HepG2 (cell line): Measurements from ENCODE around the gene TANGO6. TPM values are rescaled to one million over a fixed set of nuclear protein-coding genes. Genes with fewer than 3 reads are reported as not detected.
A peak's percentile ranks its signal among the peaks of the same experiment; 100 is the strongest.

ENCODE experiments used
- CAMTA2 ChIP-seq: sonication (generic); formaldehyde crosslinking; IDR thresholded peaks from 2 replicates; pipeline ENCODE4 v1.4.0; 2020; ENCODE audit warnings: mild to moderate bottlenecking, missing genetic modification reagents, borderline replicate concordance
- EP300 ChIP-seq, 3 experiments: sonication (generic) in 1 of 3; formaldehyde crosslinking in 1 of 3; IDR thresholded peaks; 2 replicates each; pipeline versions ENCODE4 v1.5.1 to v1.6.1; 2011 to 2020; ENCODE audit warnings: low read depth in 2 of 3, low read length in 2 of 3, borderline replicate concordance in 1 of 3, improper control_type of control experiment in 1 of 3, mild to moderate bottlenecking in 1 of 3, missing genetic modification reagents in 1 of 3, moderate library complexity in 1 of 3
- HMG20A ChIP-seq: IDR thresholded peaks from 2 replicates; pipeline ENCODE4 v1.6.1; 2016; ENCODE audit warnings: borderline replicate concordance
- KDM2A ChIP-seq: sonication (generic); formaldehyde crosslinking; IDR thresholded peaks from 2 replicates; pipeline ENCODE4 v1.4.0; 2020; ENCODE audit warnings: low read depth, missing genetic modification reagents, borderline replicate concordance
- KDM6A ChIP-seq: IDR thresholded peaks from 2 replicates; pipeline ENCODE4 v1.6.1; 2016; ENCODE audit warnings: low read depth
- NKX3-1 ChIP-seq: sonication (generic); formaldehyde crosslinking; IDR thresholded peaks from 2 replicates; pipeline ENCODE4 v1.5.0; 2020; ENCODE audit warnings: missing genetic modification reagents
- NR2F2 ChIP-seq: IDR thresholded peaks from 2 replicates; pipeline ENCODE4 v1.6.1; 2012; ENCODE audit warnings: low read depth, inconsistent platforms, borderline replicate concordance
- NR2F6 ChIP-seq, 2 experiments: IDR thresholded peaks; 2 replicates each; pipeline ENCODE4 v1.6.1; 2016; ENCODE audit warnings: antibody characterized with exemption in 1 of 2, mild to moderate bottlenecking in 1 of 2
- TAF15 ChIP-seq: fragments of 200-400 bp; formaldehyde crosslinking; IDR thresholded peaks from one replicate; pipeline ENCODE4 v1.6.1; 2018; ENCODE audit warnings: mild to moderate bottlenecking, low read depth, low read length; ENCODE audit not compliant: poor library complexity, severe bottlenecking
- TSC22D2 ChIP-seq: sonication (generic); formaldehyde crosslinking; IDR thresholded peaks from 2 replicates; pipeline ENCODE4 v1.5.1; 2020; ENCODE audit warnings: missing genetic modification reagents, mild to moderate bottlenecking, borderline replicate concordance
- XRCC5 ChIP-seq: fragments of 200-400 bp; formaldehyde crosslinking; optimal IDR thresholded peaks from 2 replicates; pipeline ENCODE3; 2017; ENCODE audit warnings: mild to moderate bottlenecking, low read length
- ZNF264 ChIP-seq: sonication (generic); formaldehyde crosslinking; IDR thresholded peaks from 2 replicates; pipeline ENCODE4 v1.4.0; 2020; ENCODE audit warnings: missing genetic modification reagents
- ZNF337 ChIP-seq: sonication (generic); formaldehyde crosslinking; IDR thresholded peaks from 2 replicates; pipeline ENCODE4 v1.5.1; 2020; ENCODE audit warnings: missing genetic modification reagents, low read depth, mild to moderate bottlenecking, borderline replicate concordance
- ZNF713 ChIP-seq: sonication (generic); formaldehyde crosslinking; IDR thresholded peaks from 2 replicates; pipeline ENCODE4 v1.4.0; 2020; ENCODE audit warnings: mild to moderate bottlenecking, missing genetic modification reagents
- ZSCAN12 ChIP-seq: sonication (generic); formaldehyde crosslinking; IDR thresholded peaks from 2 replicates; pipeline ENCODE4 v1.9.0; 2021; ENCODE audit warnings: mild to moderate bottlenecking, missing genetic modification reagents
- polyA plus RNA-seq, 8 experiments: library from polyadenylated mRNA; depleted of rRNA in 3 of 8; stranded (reverse) in 7 of 8; unstranded in 1 of 8; fragments of >200 nt; fragmentation: Illumina TruSeq in 4 of 8; extraction: Trizol in 4 of 8; gene quantifications; 2 replicates each; pipeline versions ENCODE4 v1.2.1 to v1.2.3, GENCODE V29; 2011 to 2016; ENCODE audit warnings: low read depth in 4 of 8, missing spikeins in 1 of 8, mixed read lengths in 1 of 8; ENCODE audit not compliant: insufficient read depth in 1 of 8
- total RNA-seq, 5 experiments: library from RNA; depleted of rRNA; stranded (reverse); fragments of >200 nt; fragmentation: Illumina TruSeq; extraction: Trizol; gene quantifications; 2 replicates each; pipeline ENCODE4 v1.2.3, GENCODE V29; 2016; ENCODE audit warnings: low read depth in 1 of 5
- TF ChIP-seq, protein P1 (sequence below): sonication (generic); formaldehyde crosslinking; IDR thresholded peaks from 2 replicates; pipeline ENCODE4 v1.5.1; 2020; ENCODE audit warnings: mild to moderate bottlenecking, missing genetic modification reagents, moderate library complexity
- TF ChIP-seq, protein P2 (sequence below), 2 experiments: sonication (generic) in 1 of 2; formaldehyde crosslinking in 1 of 2; IDR thresholded peaks; 2 replicates each; pipeline versions ENCODE4 v1.4.0 to v1.6.1; 2016 to 2020; ENCODE audit warnings: borderline replicate concordance in 1 of 2, low read depth in 1 of 2, mild to moderate bottlenecking in 1 of 2, missing genetic modification reagents in 1 of 2
- TF ChIP-seq, protein P3 (sequence below), 2 experiments: fragments of 450-650 bp in 1 of 2; sonication (generic) in 1 of 2; formaldehyde crosslinking; IDR thresholded peaks; 2 replicates each; pipeline versions ENCODE4 v1.5.0 to v1.8.0; 2020 to 2022; ENCODE audit warnings: mild to moderate bottlenecking in 1 of 2, missing genetic modification reagents in 1 of 2
- TF ChIP-seq, protein P4 (sequence below): sonication (generic); formaldehyde crosslinking; IDR thresholded peaks from 2 replicates; pipeline ENCODE4 v1.4.0; 2020; ENCODE audit warnings: mild to moderate bottlenecking, low read depth, missing genetic modification reagents

TANGO6 gene
- total and polyA plus RNA-seq, 2 of the 13 experiments (the other 11 are each of a cell fraction or from before 2014, with no cell fraction given) = 7.2 to 13.3 TPM

DNA sequence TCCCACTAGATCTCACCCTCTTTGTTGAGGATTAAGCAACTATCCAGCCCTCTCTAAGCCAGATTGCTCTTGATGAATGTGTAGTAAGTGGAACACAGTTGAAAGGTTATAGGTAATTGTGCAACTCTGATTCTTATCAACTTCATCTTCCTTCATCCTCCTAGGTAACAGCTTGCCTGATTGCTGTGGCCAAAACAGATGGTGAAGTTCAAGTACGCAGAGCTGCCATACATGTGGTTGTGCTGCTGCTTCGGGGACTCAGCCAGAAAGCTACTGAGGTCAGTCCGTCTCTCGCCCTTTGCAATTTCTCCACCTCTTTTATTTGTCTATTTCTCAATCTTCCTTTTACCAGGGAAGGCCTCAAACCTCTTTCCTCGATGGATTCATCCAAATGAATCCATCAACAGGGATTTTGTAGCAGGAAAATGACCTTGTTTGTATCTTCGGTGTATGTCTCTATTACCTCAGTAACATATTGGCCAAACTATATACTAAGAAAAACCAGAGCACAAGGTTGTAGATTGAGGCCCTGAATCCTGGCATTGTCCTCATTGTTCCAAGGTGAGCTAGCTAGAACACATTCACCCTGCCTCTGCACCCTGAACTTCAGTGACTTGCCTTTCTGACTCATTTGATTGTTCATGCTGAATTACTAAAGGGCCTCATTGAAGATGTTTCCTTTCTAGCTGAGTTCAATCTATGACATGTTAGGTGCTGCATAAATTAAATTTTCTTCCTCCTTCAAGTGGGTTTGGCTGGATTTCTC is 197.0 kb downstream of the TANGO6 start (continued):
- TF ChIP-seq, protein P1, sequence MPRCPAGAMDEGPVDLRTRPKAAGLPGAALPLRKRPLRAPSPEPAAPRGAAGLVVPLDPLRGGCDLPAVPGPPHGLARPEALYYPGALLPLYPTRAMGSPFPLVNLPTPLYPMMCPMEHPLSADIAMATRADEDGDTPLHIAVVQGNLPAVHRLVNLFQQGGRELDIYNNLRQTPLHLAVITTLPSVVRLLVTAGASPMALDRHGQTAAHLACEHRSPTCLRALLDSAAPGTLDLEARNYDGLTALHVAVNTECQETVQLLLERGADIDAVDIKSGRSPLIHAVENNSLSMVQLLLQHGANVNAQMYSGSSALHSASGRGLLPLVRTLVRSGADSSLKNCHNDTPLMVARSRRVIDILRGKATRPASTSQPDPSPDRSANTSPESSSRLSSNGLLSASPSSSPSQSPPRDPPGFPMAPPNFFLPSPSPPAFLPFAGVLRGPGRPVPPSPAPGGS = no peak
- TF ChIP-seq NKX3-1 (CRISPR knock-in tag) (no peak), ZNF264 (CRISPR knock-in tag) (peak; percentile 70; the same call in 1 of the 2 replicates), NR2F6 (IDR thresholded peaks at IDR 0.05) (peak; percentile 80), NR2F6 (CRISPR knock-in tag; IDR thresholded peaks at IDR 0.05) (peak; percentile 90), ZSCAN12 (CRISPR knock-in tag) (0 out of 2 replicates have a peak, but pooled peaks have one; percentile 23), HMG20A (CRISPR knock-in tag) (peak; percentile 57; the same call in 1 of the 2 replicates), NR2F2 (peak; percentile 76), XRCC5 (no peak), TSC22D2 (CRISPR knock-in tag) (no peak), TAF15 (no peak), KDM2A (CRISPR knock-in tag) (peak; percentile 55; the same call in 1 of the 2 replicates), ZNF713 (no peak), ZNF337 (CRISPR knock-in tag) (peak; percentile 99; the same call in 1 of the 2 replicates), KDM6A (CRISPR knock-in tag) (peak; percentile 2; the same call in 1 of the 2 replicates), CAMTA2 (no peak), EP300 (IDR thresholded peaks at IDR 0.05; ENCODE audit: low read depth in 2 of 2, low read length in 2 of 2) (peak in 1 of 2 experiments; percentile 64; a peak in 2 of 4 replicates), EP300 (CRISPR knock-in tag; IDR thresholded peaks at IDR 0.05; ENCODE audit: borderline replicate concordance) (0 out of 2 replicates have a peak, but pooled peaks have one; percentile 33)
- TF ChIP-seq, protein P2, sequence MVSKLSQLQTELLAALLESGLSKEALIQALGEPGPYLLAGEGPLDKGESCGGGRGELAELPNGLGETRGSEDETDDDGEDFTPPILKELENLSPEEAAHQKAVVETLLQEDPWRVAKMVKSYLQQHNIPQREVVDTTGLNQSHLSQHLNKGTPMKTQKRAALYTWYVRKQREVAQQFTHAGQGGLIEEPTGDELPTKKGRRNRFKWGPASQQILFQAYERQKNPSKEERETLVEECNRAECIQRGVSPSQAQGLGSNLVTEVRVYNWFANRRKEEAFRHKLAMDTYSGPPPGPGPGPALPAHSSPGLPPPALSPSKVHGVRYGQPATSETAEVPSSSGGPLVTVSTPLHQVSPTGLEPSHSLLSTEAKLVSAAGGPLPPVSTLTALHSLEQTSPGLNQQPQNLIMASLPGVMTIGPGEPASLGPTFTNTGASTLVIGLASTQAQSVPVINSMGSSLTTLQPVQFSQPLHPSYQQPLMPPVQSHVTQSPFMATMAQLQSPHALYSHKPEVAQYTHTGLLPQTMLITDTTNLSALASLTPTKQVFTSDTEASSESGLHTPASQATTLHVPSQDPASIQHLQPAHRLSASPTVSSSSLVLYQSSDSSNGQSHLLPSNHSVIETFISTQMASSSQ (IDR thresholded peaks at IDR 0.05; ENCODE audit: low read depth) = no peak
- TF ChIP-seq, protein P2 (CRISPR knock-in tag; IDR thresholded peaks at IDR 0.05; ENCODE audit: borderline replicate concordance) = 0 out of 2 replicates have a peak, but pooled peaks have one; percentile 44
- TF ChIP-seq, protein P3, sequence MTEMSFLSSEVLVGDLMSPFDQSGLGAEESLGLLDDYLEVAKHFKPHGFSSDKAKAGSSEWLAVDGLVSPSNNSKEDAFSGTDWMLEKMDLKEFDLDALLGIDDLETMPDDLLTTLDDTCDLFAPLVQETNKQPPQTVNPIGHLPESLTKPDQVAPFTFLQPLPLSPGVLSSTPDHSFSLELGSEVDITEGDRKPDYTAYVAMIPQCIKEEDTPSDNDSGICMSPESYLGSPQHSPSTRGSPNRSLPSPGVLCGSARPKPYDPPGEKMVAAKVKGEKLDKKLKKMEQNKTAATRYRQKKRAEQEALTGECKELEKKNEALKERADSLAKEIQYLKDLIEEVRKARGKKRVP (CRISPR knock-in tag; IDR thresholded peaks at IDR 0.05) = peak in 1 of 2 experiments; percentile 76; a peak in 2 of 4 replicates
- TF ChIP-seq, protein P4, sequence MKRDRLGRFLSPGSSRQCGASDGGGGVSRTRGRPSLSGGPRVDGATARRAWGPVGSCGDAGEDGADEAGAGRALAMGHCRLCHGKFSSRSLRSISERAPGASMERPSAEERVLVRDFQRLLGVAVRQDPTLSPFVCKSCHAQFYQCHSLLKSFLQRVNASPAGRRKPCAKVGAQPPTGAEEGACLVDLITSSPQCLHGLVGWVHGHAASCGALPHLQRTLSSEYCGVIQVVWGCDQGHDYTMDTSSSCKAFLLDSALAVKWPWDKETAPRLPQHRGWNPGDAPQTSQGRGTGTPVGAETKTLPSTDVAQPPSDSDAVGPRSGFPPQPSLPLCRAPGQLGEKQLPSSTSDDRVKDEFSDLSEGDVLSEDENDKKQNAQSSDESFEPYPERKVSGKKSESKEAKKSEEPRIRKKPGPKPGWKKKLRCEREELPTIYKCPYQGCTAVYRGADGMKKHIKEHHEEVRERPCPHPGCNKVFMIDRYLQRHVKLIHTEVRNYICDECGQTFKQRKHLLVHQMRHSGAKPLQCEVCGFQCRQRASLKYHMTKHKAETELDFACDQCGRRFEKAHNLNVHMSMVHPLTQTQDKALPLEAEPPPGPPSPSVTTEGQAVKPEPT = no peak
